ENCODE results near the gene TCERG1L.

Gene TCERG1L

GRCh38 chr10:131231323-131231964, 80.1 kb downstream of the TCERG1L start:
- Histone ChIP-seq H3K9ac (no peak overlapping the region), H3K4me3 (ENCODE audit: low read depth, low read length) (no peak overlapping the region), H3K36me3 (ENCODE audit: control insufficient read depth, insufficient read depth, low read length) (no peaks in the 10 kb centered on the region), H3K79me2 (no peaks in the 10 kb centered on the region), H3K9me3 (ENCODE audit: control insufficient read depth, low read length) (no peaks in the 10 kb centered on the region), H3K4me1 (no peaks in the 10 kb centered on the region), H2AFZ (no peak overlapping the region), H3K27me3 (ENCODE audit: control insufficient read depth, insufficient read depth, low read length) (no peaks in the 10 kb centered on the region), H3K27ac (no peak overlapping the region), H3K4me2 (ENCODE audit: low read length) (no peak overlapping the region)
- TF ChIP-seq CTCF (IDR thresholded peaks at IDR 0.05), result no peak

DNA sequence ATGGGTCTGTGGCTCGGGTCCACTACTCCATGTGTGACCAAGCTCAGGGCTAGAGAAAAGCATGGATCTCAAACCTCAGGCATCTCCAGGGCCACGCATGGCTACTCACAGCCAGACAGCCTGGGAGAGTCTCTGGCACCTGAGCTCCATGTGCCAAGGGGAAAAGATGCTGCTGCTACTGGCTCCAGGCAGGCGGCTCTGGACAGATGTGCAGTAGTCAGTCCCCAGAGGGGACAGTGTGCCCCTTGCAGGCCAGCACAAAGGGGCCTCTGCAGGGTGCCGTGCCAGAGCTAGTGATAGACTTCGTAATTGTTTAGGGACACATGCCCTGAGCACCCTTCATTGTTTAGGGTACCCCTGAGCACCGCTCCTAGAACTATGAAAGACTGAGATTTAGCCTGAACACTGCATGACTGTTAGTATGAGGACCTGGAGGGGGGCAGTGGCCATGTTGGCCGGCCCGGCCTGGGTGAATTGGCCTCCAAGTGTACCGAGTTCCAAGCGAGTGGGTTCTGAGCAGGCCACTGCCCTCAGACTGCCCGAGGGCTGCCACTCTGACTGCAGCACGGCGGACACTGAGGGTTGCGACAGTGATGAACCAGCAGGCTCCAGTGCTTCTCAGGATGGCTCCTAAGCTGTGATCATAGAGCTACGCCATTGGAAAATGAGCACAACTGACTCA, 80.7 kb downstream of the TCERG1L start:
- no peak for TF ChIP-seq CTCF (IDR thresholded peaks at IDR 0.05)
- no peaks in the 10 kb centered on the region for H3K9me3 ChIP-seq (ENCODE audit: control insufficient read depth, low read length)
- H3K36me3 ChIP-seq (ENCODE audit: control insufficient read depth, insufficient read depth, low read length), result no peaks in the 10 kb centered on the region
- no peak overlapping the region for H3K27ac ChIP-seq
- no peaks in the 10 kb centered on the region for H3K4me1 ChIP-seq
- no peak overlapping the region for H3K9ac ChIP-seq
- no peaks in the 10 kb centered on the region for H3K79me2 ChIP-seq
- no peaks in the 10 kb centered on the region for H3K27me3 ChIP-seq (ENCODE audit: control insufficient read depth, insufficient read depth, low read length)
- no peak overlapping the region for H3K4me2 ChIP-seq (ENCODE audit: low read length)
- no peak overlapping the region for H2AFZ ChIP-seq
- no peak overlapping the region for H3K4me3 ChIP-seq (ENCODE audit: low read depth, low read length)

DNA sequence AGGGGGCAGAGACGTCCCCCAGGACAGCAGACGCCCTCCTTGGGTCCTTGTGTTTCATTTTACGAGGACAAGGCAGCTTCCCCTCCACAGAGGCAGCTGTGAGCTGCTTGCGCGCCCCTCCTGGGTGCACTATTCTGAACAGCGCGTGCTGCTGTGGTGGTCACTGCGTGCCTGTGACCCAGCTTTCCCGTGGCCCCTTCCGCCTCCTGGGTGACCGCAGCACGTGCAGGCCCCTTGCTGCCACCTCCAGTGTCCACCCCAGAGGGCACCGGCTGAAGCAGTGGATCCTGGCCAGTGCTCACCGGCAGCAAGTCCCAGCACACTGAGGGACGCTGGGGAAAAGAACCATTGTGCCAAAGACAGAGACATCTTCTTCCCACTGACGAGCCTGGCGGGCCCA, 81.4 kb downstream of the TCERG1L start:
- H3K36me3 ChIP-seq (ENCODE audit: control insufficient read depth, insufficient read depth, low read length), result no peaks in the 10 kb centered on the region

DNA sequence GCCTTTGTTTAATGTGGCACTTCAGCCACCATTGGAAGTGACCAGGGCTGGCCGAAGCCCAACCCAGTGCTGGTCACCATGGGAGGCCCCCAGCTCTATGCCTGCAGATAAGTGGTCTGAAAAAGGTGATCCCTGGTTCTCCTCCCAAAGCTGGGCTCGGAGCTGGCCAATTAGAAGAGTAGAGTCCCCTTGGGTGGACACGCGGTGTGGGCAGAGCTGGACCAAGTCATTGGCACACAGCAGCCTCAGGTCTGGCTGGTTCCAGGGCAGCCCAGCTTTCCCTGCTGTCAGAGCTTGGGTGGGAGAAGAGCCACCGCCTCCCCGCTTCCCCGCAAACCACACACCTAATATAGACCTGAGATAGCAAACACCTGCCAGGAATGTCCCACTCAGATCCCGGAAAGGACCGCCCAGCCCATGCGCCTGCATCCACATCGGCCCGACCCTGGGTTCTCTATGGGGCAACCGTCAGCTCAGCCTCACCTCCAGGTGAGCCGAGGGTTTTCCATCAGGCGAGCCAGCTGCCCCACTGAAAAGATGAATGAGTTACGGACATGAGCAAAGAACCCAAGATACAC, 84.3 kb downstream of the TCERG1L start:
- no peak overlapping the region for H2AFZ ChIP-seq
- no peaks in the 10 kb centered on the region for H3K27me3 ChIP-seq (ENCODE audit: control insufficient read depth, insufficient read depth, low read length)
- no peak overlapping the region for H3K4me2 ChIP-seq (ENCODE audit: low read length)
- no peak overlapping the region for H3K27ac ChIP-seq
- H3K4me1 ChIP-seq, result no peaks in the 10 kb centered on the region
- no peak for TF ChIP-seq CTCF (IDR thresholded peaks at IDR 0.05)
- no peak overlapping the region for H3K9ac ChIP-seq
- no peaks in the 10 kb centered on the region for H3K9me3 ChIP-seq (ENCODE audit: control insufficient read depth, low read length)
- H3K36me3 ChIP-seq (ENCODE audit: control insufficient read depth, insufficient read depth, low read length), result no peaks in the 10 kb centered on the region
- H3K79me2 ChIP-seq, result no peaks in the 10 kb centered on the region
- H3K4me3 ChIP-seq (ENCODE audit: low read depth, low read length), result no peak overlapping the region

More for the DNA sequence above, 81.4 kb downstream of the TCERG1L start:
- no peak overlapping the region for H3K4me2 ChIP-seq (ENCODE audit: low read length)
- H3K79me2 ChIP-seq, result no peaks in the 10 kb centered on the region
- no peak overlapping the region for H3K9ac ChIP-seq
- no peak overlapping the region for H3K4me3 ChIP-seq (ENCODE audit: low read depth, low read length)
- no peaks in the 10 kb centered on the region for H3K9me3 ChIP-seq (ENCODE audit: control insufficient read depth, low read length)
- H3K27ac ChIP-seq, result no peak overlapping the region
- no peak for TF ChIP-seq CTCF (IDR thresholded peaks at IDR 0.05)
- no peaks in the 10 kb centered on the region for H3K27me3 ChIP-seq (ENCODE audit: control insufficient read depth, insufficient read depth, low read length)
- no peaks in the 10 kb centered on the region for H3K4me1 ChIP-seq
- H2AFZ ChIP-seq, result no peak overlapping the region
